Memory B cell (primary cell): Measurements from ENCODE around the gene CDK13.
"Not testable (repeated sequence)": the region's sequence is repeated elsewhere in the genome, so short reads cannot be mapped to it uniquely, and the experiment has no call there.

Experiments
- ATAC-seq: fragments of 150-1000 bp; cut with Tn5 transposase; 2 replicates; pipeline ENCODE4 v1.10.0; 2021; ENCODE audit warnings: low read depth, mild to moderate bottlenecking, moderate library complexity
- DNase-seq, 2 donors: peaks; one replicate each; pipeline ENCODE4 v3.0.0; 2022; ENCODE audit warnings: low spot score in 2 of 2
- H3K27ac Mint-ChIP-seq: one replicate; pipeline ENCODE4 v1.8.0; 2022; ENCODE audit warnings: mild to moderate bottlenecking, moderate library complexity, mixed read lengths
- H3K27me3 Mint-ChIP-seq: one replicate; pipeline ENCODE4 v1.8.0; 2022; ENCODE audit warnings: mixed read lengths
- H3K36me3 Mint-ChIP-seq: one replicate; pipeline ENCODE4 v1.8.0; 2022; ENCODE audit warnings: mild to moderate bottlenecking, mixed read lengths
- H3K4me1 Mint-ChIP-seq: one replicate; pipeline ENCODE4 v1.8.0; 2022; ENCODE audit warnings: mixed read lengths
- H3K4me3 Mint-ChIP-seq: one replicate; pipeline ENCODE4 v1.8.0; 2022; ENCODE audit warnings: mild to moderate bottlenecking, moderate library complexity, mixed read lengths
- H3K9me3 Mint-ChIP-seq: one replicate; pipeline ENCODE4 v1.8.0; 2022; ENCODE audit warnings: mixed read lengths

CDK13 gene

DNA sequence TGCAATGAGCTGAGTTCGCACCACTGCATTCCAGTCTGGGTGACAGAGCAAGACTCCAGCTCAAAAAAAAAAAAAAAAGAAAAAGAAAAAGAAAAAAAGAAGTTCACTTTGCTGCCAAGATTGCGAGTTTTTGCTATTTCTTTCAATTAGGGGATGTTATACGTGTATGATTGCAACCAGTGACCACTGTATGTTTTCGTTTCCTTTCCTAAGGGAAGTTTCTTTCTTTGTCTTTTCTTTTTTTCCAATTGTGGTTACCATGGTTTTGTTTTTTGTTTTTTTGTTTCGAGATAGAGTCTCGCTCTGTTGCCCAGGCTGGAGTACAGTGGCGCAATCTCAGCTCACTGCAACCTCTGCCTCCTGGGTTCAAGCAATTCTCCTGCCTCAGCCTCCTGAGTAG, 168.1 kb downstream of the CDK13 start:
- not testable (repeated sequence) for H3K4me1 Mint-ChIP-seq, H3K4me3 Mint-ChIP-seq, H3K27ac Mint-ChIP-seq, H3K36me3 Mint-ChIP-seq, DNase-seq, ATAC-seq, H3K9me3 Mint-ChIP-seq, H3K27me3 Mint-ChIP-seq

GRCh38 chr7:40120020-40120419, 170.0 kb downstream of the CDK13 start:
- H3K27ac Mint-ChIP-seq, result no peak overlapping the region
- H3K9me3 Mint-ChIP-seq, result no peaks in the 10 kb centered on the region
- peaks cover 4% of the 10 kb centered on the region for H3K36me3 Mint-ChIP-seq
- no peak overlapping the region for H3K4me3 Mint-ChIP-seq
- no peak for ATAC-seq
- H3K27me3 Mint-ChIP-seq, result no peaks in the 10 kb centered on the region
- no peak for DNase-seq
- no peaks in the 10 kb centered on the region for H3K4me1 Mint-ChIP-seq

- not testable (repeated sequence) for H3K9me3 Mint-ChIP-seq, H3K27me3 Mint-ChIP-seq, ATAC-seq, H3K4me1 Mint-ChIP-seq, H3K36me3 Mint-ChIP-seq, H3K27ac Mint-ChIP-seq, DNase-seq, H3K4me3 Mint-ChIP-seq
Observed at GRCh38 chr7:40122100-40122939, 172.3 kb downstream of the CDK13 start.

- Mint-ChIP-seq H3K27me3 (no peaks in the 10 kb centered on the region), H3K36me3 (peaks cover 5% of the 10 kb centered on the region), H3K4me1 (peaks cover 2% of the 10 kb centered on the region), H3K9me3 (no peaks in the 10 kb centered on the region), H3K4me3 (no peak overlapping the region), H3K27ac (no peak overlapping the region)
- ATAC-seq (no peak), DNase-seq (no peak)
Observed at GRCh38 chr7:40122940-40123254, 172.8 kb downstream of the CDK13 start.

DNA sequence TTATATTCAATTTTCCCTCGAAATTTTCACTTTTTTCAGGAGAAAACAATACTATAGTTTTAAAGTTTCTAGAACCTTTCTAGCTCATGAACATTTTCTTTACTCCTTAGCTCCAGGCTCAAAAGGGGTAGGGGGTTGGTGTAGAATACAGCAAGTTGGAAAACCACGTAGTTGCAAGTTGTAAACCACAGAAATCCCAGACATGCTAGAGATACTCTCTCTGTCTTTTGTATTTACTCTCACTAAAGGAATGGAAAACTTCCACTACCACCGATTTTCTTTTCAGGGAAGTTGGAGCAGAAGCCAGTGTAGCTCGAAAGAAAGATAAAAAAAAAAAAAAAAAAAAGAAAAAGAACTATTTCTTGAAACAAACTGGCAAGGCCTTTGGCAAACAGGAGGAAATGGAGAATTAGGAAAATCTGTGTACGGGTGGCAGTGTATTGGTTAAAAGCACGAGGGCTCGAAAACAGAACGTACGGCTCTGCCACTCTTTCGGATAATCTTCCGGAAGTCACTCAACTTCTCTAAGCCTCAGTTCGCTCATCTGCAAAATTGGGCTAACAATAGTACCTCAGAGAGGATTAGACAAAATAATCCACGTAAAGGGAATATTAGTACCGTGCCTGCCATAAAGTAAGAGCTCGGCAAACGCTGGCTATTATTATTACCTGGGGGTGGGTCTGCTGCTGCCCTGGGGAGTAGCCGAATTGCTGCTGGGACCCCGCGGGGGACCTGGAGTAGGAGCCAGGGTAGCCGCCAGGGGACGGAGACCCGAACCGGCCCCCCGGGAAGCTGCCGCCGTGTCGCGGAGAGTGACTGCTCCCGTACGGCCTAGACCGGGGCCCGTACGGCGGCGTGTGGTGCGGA, 183.7 kb downstream of the CDK13 start:
- Mint-ChIP-seq H3K36me3 (peaks cover 5% of the 10 kb centered on the region), H3K4me1 (peaks cover 14% of the 10 kb centered on the region), H3K27me3 (peaks cover 2% of the 10 kb centered on the region), H3K4me3 (peak overlapping the region; percentile 96), H3K27ac (peak overlapping the region; percentile 94), H3K9me3 (no peaks in the 10 kb centered on the region)
- peak; percentile 56 for ATAC-seq
- DNase-seq, result no peak

- peaks cover 3% of the 10 kb centered on the region for H3K36me3 Mint-ChIP-seq
- peak within 1 kb of the TSS; percentile 96 for H3K4me3 Mint-ChIP-seq
- H3K27ac Mint-ChIP-seq, result peak within 1 kb of the TSS; percentile 94
- H3K4me1 Mint-ChIP-seq, result peaks cover 11% of the 10 kb centered on the region
- peaks cover 2% of the 10 kb centered on the region for H3K27me3 Mint-ChIP-seq
- peak; percentile 90 to 93 for DNase-seq
- no peaks in the 10 kb centered on the region for H3K9me3 Mint-ChIP-seq
- ATAC-seq, result peak; percentile 83
Observed at GRCh38 chr7:40134428-40135316, 184.6 kb downstream of the CDK13 start, which contains the start of the genes MPLKIP and SUGCT. Gene MPLKIP, minus strand, starts transcription at chr7:40134622. Its CDS starts 55 bp downstream, at chr7:40134567. Gene SUGCT, plus strand, starts transcription at chr7:40135005.

- Mint-ChIP-seq H3K4me1 (peaks cover 11% of the 10 kb centered on the region), H3K36me3 (peaks cover 2% of the 10 kb centered on the region), H3K4me3 (peak overlapping the region; percentile 96), H3K27ac (no peak overlapping the region), H3K9me3 (no peaks in the 10 kb centered on the region), H3K27me3 (peaks cover 2% of the 10 kb centered on the region)
- ATAC-seq, result no peak
- DNase-seq, result no peak
Observed at GRCh38 chr7:40135317-40135610, 185.2 kb downstream of the CDK13 start.

DNA sequence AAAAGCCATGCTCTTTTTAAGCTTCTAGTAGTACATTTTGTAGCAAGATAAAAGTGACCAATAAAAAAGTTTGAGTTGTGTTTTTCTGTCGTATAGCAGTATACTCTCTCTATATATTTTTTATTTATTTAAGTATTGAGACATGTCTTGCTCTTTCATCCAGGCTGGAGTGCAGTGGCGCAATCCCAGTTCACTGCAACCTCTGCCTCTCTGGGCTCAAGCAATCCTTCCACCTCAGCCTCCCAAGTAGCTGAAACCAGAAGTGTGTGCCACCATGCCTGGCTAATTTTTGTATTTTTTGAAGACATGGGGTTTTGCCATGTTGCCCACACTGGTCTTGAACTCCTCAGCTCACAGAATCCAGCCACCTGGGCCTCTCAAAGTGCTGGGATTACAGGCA, 187.5 kb downstream of the CDK13 start:
- no peak overlapping the region for H3K27ac Mint-ChIP-seq
- peaks cover 5% of the 10 kb centered on the region for H3K27me3 Mint-ChIP-seq
- no peaks in the 10 kb centered on the region for H3K36me3 Mint-ChIP-seq
- DNase-seq (no peak), ATAC-seq (no peak)
- H3K4me1 Mint-ChIP-seq, result peaks cover 2% of the 10 kb centered on the region
- no peak overlapping the region for H3K4me3 Mint-ChIP-seq
- no peaks in the 10 kb centered on the region for H3K9me3 Mint-ChIP-seq

DNA sequence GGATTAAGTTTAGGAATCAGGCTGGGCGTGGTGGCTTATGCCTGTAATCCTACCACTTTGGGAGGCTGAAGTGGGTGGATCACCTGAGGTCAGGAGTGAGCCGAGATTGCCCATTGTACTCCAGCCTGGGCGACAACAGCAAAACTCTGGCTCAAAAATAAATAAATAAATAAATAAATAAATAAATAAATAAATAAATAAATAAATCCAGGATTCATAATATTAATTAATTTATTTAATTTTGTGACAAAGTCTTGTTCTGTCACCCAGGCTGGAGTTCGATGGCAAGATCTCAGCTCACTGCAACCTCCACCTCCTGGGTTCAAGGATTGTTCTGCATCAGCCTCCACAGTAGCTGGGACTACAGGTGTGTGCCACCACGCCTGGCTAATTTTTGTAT, 188.9 kb downstream of the CDK13 start:
- Mint-ChIP-seq H3K9me3 (no peaks in the 10 kb centered on the region), H3K4me1 (no peaks in the 10 kb centered on the region), H3K27ac (no peak overlapping the region), H3K4me3 (no peak overlapping the region), H3K36me3 (no peaks in the 10 kb centered on the region), H3K27me3 (peaks cover 9% of the 10 kb centered on the region)
- DNase-seq (no peak), ATAC-seq (no peak)

- not testable (repeated sequence) for H3K27ac Mint-ChIP-seq, H3K9me3 Mint-ChIP-seq, H3K4me1 Mint-ChIP-seq, DNase-seq, H3K36me3 Mint-ChIP-seq, ATAC-seq, H3K4me3 Mint-ChIP-seq
- H3K27me3 Mint-ChIP-seq, result peaks cover 11% of the 10 kb centered on the region
Observed at GRCh38 chr7:40139891-40140290, 189.8 kb downstream of the CDK13 start.

DNA sequence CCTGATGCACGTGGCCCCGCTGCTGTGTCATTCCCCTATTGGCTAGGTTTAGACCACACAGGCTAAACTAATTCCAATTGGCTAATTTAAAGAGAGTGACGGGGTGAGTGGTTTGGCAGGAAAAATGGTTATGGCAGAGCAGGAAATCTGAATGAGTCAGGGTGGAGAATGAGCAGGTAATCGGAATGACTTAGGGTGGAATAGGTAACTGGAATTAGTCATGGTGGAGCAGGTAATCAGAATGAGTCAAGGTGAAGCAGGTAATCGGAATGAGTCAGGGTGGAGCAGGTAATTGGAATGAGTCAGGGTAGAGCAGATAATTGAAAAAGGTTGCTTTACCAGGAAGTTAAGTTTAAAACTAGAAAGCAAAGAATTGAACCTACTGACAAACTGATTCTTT, 191.9 kb downstream of the CDK13 start:
- not testable (repeated sequence) for H3K36me3 Mint-ChIP-seq, H3K27ac Mint-ChIP-seq, H3K9me3 Mint-ChIP-seq, H3K4me3 Mint-ChIP-seq, H3K4me1 Mint-ChIP-seq, ATAC-seq, DNase-seq
- H3K27me3 Mint-ChIP-seq, result peaks cover 13% of the 10 kb centered on the region

GRCh38 chr7:40145596-40146130, 195.6 kb downstream of the CDK13 start:
- DNase-seq, H3K4me3 Mint-ChIP-seq, H3K9me3 Mint-ChIP-seq, H3K27ac Mint-ChIP-seq, ATAC-seq, H3K4me1 Mint-ChIP-seq, H3K36me3 Mint-ChIP-seq: not testable (repeated sequence)
- H3K27me3 Mint-ChIP-seq, result peaks cover 16% of the 10 kb centered on the region

DNA sequence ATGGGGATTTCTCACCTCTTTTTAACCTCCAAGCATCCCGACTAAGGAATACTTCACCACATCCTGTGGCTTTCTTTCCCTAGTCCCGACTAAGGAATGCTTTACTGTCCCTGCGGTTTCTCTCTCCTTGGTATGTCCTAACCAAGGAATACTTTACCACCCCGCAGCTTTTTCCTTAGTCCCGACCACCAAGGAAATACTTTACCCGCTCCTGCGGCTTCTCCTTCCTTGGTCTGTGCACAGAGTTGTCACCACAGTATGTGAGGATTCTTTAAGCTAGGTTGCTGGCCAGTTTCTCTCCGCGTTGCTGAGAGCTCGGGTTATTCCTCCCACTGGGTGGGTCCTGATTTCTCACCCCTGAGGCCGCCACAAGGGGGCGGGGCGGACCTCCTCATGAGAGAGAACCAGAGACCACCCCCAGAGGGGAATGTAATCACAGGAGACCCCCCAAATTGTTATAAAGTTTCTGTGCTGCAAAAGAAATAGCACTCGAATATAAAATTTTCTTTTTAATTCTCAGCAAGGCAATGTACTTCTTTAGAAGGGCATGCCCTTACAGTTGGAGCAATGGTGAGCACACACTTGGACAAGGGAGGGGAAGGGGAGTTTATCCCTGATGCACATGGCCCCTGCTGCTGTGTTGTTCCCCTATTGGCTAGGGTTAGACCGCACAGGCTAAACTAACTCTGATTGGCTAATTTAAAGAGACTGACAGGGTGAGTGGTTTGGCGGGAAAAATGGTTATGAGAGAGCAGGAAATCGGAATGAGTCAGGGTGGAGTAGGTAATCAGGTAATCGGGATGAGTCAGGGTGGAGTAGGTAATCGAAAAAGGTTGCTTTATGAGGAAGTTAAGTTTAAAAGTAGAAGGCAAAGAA, 197.6 kb downstream of the CDK13 start:
- Mint-ChIP-seq H3K9me3 (peaks cover 3% of the 10 kb centered on the region), H3K27ac (no peak overlapping the region), H3K4me1 (no peaks in the 10 kb centered on the region), H3K36me3 (peaks cover 4% of the 10 kb centered on the region), H3K27me3 (peaks cover 14% of the 10 kb centered on the region), H3K4me3 (no peak overlapping the region)
- no peak for ATAC-seq
- no peak for DNase-seq
